ENCODE results near the gene EMILIN1. TPM values are rescaled to one million over a fixed set of nuclear protein-coding genes. Genes with fewer than 3 reads are reported as not detected.

The EMILIN1 gene
- total and polyA plus RNA-seq, 2 of the 8 experiments (the other 6 are each of a cell fraction or from before 2014, with no cell fraction given) = 1.9 to 3.0 TPM

- TF ChIP-seq, protein P1, sequence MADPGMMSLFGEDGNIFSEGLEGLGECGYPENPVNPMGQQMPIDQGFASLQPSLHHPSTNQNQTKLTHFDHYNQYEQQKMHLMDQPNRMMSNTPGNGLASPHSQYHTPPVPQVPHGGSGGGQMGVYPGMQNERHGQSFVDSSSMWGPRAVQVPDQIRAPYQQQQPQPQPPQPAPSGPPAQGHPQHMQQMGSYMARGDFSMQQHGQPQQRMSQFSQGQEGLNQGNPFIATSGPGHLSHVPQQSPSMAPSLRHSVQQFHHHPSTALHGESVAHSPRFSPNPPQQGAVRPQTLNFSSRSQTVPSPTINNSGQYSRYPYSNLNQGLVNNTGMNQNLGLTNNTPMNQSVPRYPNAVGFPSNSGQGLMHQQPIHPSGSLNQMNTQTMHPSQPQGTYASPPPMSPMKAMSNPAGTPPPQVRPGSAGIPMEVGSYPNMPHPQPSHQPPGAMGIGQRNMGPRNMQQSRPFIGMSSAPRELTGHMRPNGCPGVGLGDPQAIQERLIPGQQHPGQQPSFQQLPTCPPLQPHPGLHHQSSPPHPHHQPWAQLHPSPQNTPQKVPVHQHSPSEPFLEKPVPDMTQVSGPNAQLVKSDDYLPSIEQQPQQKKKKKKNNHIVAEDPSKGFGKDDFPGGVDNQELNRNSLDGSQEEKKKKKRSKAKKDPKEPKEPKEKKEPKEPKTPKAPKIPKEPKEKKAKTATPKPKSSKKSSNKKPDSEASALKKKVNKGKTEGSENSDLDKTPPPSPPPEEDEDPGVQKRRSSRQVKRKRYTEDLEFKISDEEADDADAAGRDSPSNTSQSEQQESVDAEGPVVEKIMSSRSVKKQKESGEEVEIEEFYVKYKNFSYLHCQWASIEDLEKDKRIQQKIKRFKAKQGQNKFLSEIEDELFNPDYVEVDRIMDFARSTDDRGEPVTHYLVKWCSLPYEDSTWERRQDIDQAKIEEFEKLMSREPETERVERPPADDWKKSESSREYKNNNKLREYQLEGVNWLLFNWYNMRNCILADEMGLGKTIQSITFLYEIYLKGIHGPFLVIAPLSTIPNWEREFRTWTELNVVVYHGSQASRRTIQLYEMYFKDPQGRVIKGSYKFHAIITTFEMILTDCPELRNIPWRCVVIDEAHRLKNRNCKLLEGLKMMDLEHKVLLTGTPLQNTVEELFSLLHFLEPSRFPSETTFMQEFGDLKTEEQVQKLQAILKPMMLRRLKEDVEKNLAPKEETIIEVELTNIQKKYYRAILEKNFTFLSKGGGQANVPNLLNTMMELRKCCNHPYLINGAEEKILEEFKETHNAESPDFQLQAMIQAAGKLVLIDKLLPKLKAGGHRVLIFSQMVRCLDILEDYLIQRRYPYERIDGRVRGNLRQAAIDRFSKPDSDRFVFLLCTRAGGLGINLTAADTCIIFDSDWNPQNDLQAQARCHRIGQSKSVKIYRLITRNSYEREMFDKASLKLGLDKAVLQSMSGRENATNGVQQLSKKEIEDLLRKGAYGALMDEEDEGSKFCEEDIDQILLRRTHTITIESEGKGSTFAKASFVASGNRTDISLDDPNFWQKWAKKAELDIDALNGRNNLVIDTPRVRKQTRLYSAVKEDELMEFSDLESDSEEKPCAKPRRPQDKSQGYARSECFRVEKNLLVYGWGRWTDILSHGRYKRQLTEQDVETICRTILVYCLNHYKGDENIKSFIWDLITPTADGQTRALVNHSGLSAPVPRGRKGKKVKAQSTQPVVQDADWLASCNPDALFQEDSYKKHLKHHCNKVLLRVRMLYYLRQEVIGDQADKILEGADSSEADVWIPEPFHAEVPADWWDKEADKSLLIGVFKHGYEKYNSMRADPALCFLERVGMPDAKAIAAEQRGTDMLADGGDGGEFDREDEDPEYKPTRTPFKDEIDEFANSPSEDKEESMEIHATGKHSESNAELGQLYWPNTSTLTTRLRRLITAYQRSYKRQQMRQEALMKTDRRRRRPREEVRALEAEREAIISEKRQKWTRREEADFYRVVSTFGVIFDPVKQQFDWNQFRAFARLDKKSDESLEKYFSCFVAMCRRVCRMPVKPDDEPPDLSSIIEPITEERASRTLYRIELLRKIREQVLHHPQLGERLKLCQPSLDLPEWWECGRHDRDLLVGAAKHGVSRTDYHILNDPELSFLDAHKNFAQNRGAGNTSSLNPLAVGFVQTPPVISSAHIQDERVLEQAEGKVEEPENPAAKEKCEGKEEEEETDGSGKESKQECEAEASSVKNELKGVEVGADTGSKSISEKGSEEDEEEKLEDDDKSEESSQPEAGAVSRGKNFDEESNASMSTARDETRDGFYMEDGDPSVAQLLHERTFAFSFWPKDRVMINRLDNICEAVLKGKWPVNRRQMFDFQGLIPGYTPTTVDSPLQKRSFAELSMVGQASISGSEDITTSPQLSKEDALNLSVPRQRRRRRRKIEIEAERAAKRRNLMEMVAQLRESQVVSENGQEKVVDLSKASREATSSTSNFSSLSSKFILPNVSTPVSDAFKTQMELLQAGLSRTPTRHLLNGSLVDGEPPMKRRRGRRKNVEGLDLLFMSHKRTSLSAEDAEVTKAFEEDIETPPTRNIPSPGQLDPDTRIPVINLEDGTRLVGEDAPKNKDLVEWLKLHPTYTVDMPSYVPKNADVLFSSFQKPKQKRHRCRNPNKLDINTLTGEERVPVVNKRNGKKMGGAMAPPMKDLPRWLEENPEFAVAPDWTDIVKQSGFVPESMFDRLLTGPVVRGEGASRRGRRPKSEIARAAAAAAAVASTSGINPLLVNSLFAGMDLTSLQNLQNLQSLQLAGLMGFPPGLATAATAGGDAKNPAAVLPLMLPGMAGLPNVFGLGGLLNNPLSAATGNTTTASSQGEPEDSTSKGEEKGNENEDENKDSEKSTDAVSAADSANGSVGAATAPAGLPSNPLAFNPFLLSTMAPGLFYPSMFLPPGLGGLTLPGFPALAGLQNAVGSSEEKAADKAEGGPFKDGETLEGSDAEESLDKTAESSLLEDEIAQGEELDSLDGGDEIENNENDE (IDR thresholded peaks at IDR 0.05; ENCODE audit: insufficient replicate concordance, low read length) = no peak
- TF ChIP-seq CBX5 (IDR thresholded peaks at IDR 0.05; ENCODE audit: low read depth, low read length) = no peak
- no peak for TF ChIP-seq RAD21 (IDR thresholded peaks at IDR 0.05 in 1 of 2, conservative IDR thresholded peaks at IDR 0.05 in 1 of 2; ENCODE audit: low read depth in 2 of 2, low read length in 2 of 2)
Measured at GRCh38 chr2:27067385-27067784, 11.0 kb upstream of the EMILIN1 start (continued).

All from H1 (cell line).